NCI-H128 (cell line): ENCODE measurements around the gene ADAP1.

Experiments used
- DNase-seq: peaks from one replicate; lab custom pipeline; 2025; ENCODE audit not compliant: unreplicated experiment; lab: John Stamatoyannopoulos, UW

ADAP1 gene

DNA sequence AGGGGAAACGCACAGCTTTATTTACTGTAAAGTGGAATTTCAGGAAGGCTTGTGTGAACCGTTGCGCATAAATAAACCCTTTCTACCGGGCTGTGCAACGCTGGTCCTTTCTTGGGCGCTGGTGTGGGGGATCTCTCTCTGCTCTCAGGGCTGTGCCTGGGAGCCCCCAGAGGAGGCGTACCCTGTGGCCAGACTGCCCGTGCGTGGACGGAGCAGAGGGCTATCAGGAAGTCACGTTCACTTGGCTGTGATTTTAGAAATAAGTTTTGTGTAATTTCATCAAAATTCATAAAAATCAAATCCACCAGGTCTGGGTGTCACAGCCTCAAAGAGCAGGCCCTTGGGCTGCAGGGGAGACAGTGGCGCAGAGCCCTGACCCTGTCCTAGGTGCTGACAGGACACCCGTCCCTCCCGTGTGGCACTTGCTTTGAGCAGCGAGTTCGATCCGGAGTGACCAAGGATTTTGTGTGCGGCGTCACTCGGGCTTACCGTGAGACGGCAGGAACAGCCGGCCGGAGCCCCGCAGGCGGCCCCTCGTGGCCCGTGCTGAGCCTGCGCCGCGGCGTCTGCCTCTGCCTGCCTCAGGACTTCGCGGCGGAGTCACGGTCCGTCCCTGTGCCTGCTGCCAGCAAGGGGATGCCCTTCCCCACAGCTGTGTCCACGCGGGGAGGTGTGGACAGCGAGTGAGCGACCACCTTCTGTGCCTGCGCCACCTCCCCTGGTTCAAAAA lies 58.0 kb downstream of the ADAP1 start:
- no peak for DNase-seq

DNA sequence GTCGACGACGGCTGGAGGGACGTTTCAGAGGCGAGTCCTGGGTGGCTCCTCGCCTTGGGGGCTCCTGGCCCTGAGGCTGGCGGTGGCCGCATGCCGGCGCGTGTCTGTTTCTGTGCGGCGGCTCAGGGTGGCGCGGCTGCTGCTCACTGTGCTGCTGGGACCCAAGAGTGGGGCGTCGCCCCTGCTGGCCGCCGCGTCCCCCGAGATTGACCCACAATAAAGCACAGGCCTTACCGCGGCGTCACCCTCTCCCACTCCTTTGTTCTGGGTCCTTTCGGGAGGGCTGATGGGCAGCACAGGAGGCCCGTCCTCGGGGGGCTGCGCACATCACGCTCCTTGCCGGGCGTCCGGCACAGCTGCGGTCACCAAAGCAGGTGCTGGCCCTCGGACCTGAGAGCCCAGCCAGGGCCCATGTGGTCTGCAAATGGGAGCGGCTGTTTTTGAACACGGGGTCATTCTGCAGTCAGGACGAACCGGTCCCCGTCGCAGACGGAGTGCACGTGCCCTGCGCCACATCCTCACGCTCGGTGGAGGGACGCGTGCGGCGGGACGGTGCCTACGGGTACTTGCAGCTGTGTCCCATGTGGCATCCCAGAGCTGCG lies 58.9 kb downstream of the ADAP1 start:
- no peak for DNase-seq

DNA sequence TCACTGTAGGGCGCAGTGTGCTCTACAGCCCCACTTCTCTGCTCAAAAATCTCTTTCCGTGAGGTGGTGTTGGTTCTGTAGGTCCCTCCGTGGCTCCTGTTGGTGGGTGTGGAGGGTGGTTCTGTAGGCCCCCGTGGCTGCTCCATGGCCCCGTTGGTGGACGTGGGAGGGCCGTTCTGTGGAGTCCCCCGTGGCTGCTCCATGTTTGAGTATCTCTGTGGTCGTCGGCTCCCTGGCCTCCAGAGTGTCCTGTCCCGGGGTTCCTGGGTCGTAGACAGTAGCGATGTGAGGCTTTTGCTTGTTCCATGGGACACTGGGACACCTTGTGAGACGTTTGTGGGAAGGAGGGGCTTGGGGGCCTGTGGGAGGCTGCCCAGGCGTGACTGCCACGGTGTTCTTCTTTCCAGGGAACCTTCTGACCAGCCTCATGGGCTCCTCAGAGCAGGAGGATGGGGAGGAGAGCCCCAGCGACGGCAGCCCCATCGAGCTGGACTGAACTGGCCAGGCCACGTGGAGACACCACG lies 59.5 kb downstream of the ADAP1 start:
- no peak for DNase-seq

DNA sequence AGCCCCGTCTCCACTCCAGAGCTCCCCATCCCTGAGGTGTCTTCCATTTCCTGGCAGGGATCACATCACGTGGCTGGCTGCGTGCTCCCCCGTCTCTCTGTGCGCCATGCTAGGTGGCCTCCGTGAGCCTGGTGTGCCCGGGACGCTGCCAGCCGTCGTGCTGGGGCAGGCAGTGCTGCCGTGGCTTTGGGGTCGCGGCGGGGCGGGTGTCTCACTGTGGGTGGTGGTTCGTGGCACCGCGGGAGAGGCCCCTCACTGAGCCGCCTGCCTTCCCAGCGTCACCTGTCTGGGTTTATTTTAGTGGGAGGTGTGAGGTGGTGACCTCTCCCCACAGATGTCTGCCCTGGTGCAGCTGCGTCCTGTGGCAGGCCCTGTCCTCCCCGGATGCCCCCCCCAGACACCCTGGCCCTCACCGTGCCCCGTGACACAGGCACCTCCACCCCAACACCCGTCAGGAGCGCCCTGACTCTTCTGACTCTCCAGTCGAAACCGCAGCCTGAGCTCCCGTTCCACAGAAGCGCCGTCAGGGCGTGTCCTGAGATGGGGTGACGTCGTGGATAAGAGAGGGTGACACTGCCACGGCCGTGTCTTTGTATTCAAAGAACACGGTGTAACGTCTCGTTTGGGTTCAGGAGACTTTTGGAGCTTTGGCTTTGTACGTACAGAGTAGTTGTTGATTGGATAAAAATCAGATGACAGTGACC lies 60.2 kb downstream of the ADAP1 start:
- no peak for DNase-seq

DNA sequence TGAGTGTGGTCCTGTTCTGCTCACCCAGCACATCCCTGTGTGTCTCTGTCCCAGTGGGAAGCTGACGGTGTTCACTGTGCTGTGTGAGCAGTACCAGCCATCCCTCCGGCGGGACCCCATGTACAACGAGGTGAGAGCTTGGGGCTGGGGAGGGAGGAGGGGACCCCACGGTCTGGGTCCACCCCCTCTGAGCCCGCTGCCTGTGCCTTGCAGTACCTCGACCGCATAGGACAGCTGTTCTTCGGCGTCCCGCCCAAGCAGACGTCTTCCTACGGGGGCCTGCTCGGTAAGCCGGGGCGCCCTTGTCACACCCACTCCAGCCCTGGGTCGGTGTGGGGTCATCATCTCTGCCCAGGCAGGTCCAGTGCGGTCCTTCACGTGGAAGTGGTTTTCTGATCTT lies 60.8 kb downstream of the ADAP1 start:
- DNase-seq = no peak

DNA sequence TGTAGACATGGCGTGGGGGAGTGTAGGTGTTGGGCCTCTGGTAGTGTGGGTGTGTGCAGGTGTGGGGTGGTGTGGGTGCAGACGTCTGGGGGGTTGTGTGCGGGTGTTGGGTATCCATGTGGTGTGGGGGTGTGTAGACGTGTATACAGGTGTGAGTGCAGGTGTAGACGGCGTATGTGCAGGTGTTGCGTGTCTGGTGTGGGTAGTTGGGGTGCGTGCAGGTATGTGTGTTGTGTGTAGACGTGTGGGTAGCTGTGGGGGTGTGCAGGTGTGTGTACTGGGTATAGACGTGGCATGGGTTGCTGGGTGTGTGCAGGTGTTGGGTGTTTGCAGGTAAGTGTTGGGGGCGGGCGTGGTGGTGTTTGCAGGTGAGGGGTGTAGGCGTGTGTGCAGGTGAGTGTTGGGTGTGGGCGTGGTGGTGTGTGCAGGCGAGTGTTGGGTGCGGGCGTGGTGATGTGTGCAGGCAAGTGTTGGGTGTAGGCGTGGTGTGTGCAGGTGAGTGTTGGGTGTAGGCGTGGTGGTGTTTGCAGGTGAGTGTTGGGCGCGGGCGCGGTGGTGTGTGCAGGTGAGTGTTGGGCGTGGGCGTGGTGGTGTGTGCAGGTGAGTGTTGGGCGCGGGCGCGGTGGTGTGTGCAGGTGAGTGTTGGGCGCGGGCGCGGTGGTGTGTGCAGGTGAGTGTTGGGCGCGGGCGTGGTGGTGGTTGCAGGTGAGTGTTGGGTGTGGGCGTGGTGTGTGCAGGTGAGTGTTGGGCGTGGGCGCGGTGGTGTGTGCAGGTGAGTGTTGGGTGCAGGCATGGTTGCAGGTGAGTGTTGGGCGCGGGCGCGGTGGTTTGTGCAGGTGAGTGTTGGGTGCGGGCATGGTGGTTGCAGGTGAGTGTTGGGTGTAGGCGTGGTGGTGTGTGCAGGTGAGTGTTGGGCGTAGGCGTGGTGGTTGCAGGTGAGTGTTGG lies 61.6 kb downstream of the ADAP1 start:
- DNase-seq = no peak

DNA sequence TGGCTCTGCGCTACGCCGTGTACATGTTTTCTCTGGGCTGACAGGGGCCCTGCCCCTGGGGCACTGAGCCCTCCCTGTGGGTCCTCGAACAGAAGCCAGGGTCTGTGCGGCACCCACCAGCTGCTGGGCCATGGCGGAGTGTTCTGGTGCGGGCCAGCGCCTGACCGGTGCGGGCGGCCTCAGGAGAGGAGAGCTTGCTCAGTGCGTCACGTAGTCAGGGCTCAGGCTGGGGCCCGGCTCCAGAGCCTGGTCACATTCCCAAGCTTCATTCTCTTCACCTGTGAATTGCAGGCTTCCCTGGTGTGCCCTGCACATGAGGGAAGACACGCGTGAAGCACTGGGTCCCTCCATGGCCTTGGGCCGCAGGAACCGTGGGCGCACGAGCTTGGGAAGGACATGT lies 62.7 kb downstream of the ADAP1 start:
- DNase-seq = no peak

DNA sequence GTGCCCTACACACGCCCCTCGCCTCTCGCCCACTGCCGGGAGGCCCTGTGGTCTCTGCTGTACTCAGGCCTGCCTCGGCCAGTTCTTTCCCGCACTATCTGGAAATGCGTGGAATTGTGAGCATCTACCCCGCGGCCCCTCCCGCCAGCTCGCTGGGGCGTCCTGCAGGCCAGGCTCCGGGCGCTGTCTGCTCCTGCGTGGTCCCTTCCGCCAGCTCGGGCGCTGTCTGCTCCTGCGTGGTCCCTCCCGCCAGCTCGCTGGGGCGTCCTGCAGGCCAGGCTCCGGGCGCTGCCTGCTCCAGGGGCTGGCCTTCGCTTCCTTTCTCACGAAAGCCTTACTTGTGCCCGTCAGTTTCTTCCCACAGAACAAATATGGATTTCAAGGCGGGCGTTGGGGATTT lies 63.2 kb downstream of the ADAP1 start:
- no peak for DNase-seq

DNA sequence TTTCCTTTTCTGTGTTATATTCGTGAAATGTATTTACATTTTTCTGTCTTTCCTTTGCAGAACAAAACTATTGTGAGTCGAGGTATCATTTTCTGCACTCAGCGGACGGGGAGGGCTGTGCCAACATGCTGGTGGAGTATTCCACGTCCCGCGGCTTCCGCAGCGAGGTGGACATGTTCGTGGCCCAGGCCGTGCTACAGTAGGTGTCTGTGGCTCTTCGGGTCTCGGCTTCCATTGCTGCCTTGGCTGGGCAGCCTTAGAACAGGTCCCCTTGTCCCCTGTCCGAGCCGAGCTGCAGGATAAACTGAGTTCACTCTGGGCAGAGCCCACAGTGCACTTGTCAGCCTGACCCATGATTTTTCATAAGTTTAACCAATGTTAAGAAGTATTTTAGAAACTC lies 63.6 kb downstream of the ADAP1 start:
- no peak for DNase-seq

DNA sequence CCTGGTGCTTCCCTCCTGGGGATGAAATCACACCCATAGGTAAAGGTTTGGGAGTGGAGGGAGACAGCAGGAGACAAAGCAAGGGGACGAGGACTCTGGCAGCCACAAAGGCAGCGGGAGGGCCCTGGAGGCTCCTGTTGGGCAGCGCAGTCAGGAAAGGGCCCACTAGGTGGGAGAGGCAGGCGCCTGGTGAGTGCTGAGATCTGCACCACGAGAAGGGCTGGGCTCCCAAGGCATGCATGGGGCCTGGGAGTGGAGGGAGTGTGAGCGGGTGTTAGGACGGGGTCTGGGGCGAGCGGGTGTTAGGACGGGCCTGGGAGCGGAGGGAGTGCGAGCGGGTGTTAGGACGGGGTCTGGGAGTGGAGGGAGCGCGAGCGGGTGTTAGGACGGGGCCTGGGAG lies 65.1 kb downstream of the ADAP1 start:
- no peak for DNase-seq

DNA sequence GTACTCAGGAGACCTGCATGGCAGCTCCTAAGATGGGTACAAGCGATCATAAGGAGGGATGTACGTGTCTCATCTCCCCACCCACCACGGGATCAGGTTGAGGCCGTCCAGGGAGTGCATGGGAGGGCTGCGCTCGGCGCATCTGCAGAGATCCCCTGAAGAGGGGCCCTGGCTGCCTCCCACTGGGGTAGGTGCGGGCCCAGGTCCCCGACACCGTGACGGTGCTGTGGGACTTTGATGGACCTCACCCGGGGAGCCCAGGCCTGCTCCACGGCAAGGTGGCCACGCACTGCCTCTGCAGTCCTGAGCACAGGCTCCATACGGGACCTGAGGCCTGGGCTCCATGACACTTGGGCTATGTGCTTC lies 65.5 kb downstream of the ADAP1 start:
- no peak for DNase-seq

DNA sequence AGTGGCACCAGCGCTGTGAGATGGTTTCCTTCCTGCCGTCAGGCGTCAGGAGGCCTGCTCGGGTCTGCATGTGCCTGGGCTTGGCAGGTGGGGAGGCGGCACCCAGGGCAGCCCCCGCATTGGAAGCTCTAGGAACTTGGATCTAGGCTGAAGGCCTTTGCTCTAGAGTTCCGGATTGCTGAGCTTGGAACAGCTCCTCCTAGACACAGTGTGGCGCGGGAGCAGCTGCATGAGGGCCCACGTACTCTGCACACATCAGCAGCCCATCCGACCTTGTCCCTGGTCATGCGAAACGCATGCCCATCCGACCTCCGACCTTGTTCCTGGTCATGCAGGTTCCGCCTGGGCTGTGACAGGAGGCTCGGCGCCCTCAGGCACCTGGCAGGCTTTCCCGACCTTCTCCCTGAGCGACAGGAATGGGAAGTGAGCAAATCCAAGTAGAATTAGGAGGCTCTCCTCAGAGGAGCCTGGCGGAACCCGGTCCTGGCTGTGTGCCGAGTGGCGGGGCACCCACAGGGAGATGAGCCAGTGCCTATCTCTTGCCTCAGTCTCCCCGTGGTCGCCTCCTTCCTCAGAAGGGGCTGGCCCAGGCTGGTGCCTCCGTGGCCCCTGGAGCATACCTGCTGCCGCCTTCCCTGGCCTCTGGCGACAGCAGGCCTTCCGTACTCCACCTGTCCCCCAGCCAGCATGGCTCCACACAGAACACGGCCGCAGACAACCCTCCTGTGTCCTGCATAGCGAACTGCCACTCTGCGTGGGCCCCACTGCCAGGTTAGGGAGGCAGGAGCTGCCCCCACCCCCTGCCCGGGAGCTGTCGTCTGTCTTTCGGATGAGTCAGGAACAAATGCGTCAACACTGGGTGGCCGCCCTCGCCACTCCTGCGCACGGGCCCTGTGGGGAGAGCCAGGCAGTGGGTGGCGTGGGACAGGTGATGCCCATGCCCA lies 66.1 kb downstream of the ADAP1 start:
- no peak for DNase-seq

DNA sequence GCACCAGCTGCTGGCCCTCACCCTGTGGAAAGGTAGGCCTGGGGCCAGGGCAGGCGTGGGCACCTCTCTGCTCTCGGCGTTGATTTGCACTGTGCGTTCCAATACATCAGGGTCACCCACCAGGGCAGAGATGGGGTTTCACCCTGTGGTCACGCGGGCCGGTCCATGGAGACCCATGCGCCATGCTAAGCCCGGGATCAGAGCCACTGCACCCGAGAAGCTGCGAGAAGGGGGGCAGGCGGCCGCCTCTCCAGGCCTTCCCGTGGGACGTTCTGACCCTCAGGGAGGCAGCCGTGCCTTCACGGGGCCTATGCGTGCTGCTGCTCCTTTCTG lies 67.0 kb downstream of the ADAP1 start:
- no peak for DNase-seq

DNA sequence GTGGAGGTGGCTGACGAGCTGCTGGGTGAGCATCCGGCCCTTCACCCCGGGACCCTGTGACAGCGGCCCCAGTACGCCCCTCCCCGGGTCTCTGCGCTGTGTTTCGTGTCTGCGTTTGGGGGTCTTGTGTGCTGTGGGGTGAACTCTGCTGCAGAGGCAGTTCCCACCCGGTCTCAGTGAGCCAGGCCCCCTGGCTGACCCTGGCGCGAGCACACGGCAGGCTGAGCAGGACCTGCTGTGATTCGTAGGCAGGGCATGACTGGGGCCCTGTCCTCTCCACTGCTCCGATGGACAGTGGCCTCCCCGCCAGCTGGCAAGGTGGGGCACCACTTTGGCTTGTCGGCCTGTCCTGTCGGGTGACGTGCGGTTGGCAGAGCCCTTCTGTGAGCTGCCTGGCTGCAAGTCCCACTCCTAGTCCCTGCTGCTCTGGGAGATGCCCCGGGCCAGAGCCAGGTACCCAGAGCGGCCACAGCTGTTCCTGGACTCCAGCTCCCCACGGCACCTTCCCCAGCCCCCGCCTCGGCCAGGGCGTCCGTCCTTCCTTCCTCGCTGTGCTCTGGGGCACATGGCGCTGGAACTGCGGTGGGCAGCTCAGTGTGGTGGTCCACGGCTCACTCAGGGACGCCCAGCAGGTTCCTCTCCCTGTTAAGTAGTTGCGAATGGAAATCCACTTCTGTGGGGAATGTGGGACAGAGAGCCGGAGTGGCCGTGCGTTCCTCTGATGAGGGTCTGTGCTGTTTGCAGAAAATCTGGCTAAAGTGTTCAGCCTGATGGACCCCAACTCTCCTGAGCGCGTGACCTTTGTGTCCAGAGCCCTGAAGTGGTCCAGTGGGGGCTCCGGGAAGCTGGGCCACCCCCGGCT lies 67.6 kb downstream of the ADAP1 start:
- DNase-seq = no peak

DNA sequence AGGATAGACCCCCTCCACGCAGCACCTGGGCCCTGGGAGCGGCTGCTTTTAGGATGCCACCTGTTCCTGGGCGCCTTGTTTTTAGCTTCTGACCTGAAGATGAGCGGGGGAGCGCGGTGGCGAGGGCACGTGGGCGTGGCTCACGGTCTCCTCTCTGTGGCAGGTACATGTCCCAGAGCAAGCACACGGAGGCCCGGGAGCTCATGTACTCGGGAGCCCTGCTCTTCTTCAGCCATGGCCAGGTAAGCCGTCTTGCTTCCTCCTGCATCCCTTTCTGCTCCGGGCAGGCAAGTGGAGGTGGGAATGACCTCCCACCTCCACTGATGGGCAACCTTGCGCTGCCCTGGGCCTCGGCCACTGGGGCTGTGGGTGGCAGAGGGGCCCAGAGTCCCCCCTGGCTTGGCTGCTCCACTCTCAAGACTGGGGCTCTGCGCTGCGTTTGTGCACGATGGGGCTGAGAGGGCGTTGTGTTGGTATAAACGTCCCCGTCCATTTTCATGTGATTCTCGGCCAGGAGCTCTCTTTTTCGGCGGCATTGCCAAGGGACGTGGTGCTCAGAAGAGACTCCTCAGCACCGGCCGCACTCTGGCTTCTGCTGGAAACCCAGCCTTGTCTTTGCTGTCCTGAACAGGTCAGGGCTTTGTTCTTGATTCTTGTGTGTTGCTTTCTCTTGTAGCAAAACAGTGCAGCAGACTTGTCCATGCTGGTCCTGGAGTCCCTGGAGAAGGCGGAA lies 68.4 kb downstream of the ADAP1 start:
- no peak for DNase-seq

DNA sequence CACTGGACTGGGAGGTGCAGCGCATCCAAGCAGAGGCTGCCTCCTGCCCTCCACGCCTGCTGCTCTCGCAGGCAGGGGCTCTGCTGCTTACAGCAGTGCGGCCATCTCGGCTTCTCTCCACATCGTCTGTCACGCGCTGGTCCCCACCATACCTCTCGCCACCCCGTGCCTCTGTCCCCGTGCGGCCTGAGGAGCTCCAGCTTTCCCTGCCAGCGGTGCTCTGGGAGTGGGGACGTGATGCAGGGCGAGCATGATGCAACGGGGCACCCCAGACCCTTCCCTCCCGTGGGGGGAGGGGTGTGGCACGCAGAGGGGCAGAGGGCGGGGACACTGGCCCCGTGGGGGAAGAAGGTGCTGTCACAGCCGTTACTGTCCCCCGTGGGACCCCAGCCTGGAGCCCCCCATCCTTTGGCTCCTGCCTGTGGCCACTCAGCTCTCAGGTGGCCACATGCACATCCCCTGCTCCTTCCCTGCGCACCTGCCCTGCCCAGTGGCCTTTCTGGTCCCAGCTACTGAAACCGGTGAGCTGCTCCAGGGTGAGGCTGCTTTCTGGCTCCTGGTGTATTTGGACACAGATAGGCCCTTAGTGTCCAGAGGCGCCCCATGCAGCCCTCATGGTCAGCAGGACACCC lies 69.1 kb downstream of the ADAP1 start:
- DNase-seq = no peak

DNA sequence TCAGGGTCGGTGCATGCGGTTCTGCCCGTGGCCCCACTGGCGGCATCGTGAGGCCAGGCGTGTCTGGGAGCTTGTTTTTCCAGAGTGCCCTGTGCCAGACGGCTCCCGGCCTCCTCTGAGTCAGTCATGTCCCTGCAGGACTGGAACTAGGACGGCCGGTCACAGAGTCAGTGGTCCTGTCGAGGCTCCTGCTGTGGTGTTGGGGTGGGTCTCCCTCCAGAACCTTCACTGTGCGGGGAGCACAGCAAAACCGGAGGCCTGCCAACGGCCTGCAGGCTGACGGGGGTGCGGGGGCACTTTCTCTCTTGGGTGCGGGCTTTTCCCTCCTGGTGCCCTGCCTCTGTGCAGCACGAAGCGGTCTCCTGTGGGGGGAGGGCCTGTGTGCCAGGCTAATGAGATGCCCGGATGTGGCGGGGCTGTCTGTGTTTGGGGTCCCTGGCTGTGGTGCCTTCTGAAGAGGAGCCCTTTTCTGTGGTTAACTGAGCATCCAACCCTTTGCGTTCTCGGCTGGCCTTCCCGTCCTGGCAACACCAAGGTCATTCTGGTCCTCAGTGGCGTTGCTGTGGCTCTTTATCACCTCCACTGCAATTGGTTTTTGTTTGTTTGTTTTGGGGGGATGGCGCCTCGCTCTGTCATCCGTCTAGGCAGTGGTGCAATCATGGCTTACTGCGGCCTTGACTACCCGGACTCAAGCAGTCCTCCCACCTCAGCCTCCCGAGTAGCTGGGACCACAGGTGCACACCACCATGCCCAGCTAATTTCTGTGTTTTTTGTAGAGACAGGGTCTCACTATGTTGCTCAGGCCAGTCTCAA lies 70.1 kb downstream of the ADAP1 start:
- DNase-seq = no peak
